CD4-positive, alpha-beta T cell (primary cell): ENCODE results near the gene NRXN2. TPM values are rescaled to one million over a fixed set of nuclear protein-coding genes. Genes with fewer than 3 reads are reported as not detected.

Experiments used
- ATAC-seq: fragments of 200-7000 bp; cut with Tn5 transposase; one replicate; pipeline ENCODE4 v1.10.0; 2022; ENCODE audit warnings: mild to moderate bottlenecking; ENCODE audit not compliant: poor library complexity
- CTCF ChIA-PET: fragments of 350-600 bp; sonication (Branson Sonifier 250); formaldehyde crosslinking; loops from one replicate; lab custom pipeline; 2021; ENCODE audit warnings: antibody characterized with exemption, inconsistent platforms; lab: Charles Lee
- POLR2A ChIA-PET: fragments of 350-600 bp; sonication (Branson Sonifier 250); formaldehyde crosslinking; loops from one replicate; lab custom pipeline; 2021; ENCODE audit warnings: antibody characterized with exemption, inconsistent platforms; lab: Charles Lee
- DNase-seq, 14 experiments: peaks; one replicate each; pipeline ENCODE4 v3.0.0-alpha.2; 2013 to 2020; ENCODE audit warnings: mixed read lengths in 2 of 14
- H3K27ac ChIP-seq, 2 donors: one replicate each; pipeline versions ENCODE4 v1.5.1 to v1.7.0; 2013; ENCODE audit warnings: low read length in 2 of 2, low read depth in 1 of 2, mild to moderate bottlenecking in 1 of 2
- H3K27me3 ChIP-seq, 2 experiments: 1 replicate in 1 of 2; 2 replicates in 1 of 2; pipeline versions ENCODE4 v1.6.1 to v1.7.0; 2013; ENCODE audit warnings: low read length in 2 of 2, control low read depth in 1 of 2, mild to moderate bottlenecking in 1 of 2, moderate library complexity in 1 of 2; ENCODE audit not compliant: insufficient read depth in 2 of 2, control insufficient read depth in 1 of 2
- H3K36me3 ChIP-seq: one replicate; pipeline ENCODE4 v1.6.1; 2013; ENCODE audit warnings: low read length, control low read depth; ENCODE audit not compliant: insufficient read depth
- H3K4me1 ChIP-seq: one replicate; pipeline ENCODE4 v1.6.1; 2013; ENCODE audit warnings: low read length, control low read depth; ENCODE audit not compliant: insufficient read depth
- H3K4me3 ChIP-seq: one replicate; pipeline ENCODE4 v1.5.1; 2013; ENCODE audit warnings: mild to moderate bottlenecking, low read length, moderate library complexity
- H3K9me3 ChIP-seq, 2 experiments: 1 replicate in 1 of 2; 2 replicates in 1 of 2; pipeline versions ENCODE4 v1.6.1 to v1.7.0; 2013; ENCODE audit warnings: low read length in 2 of 2, mild to moderate bottlenecking in 2 of 2, control low read depth in 1 of 2, moderate library complexity in 1 of 2; ENCODE audit not compliant: control insufficient read depth in 1 of 2, insufficient read depth in 1 of 2
- H3K27ac Mint-ChIP-seq: one replicate; pipeline ENCODE4 v1.8.0; 2020; ENCODE audit warnings: mixed read lengths
- H3K27me3 Mint-ChIP-seq: one replicate; pipeline ENCODE4 v1.8.0; 2021; ENCODE audit warnings: mixed read lengths
- H3K36me3 Mint-ChIP-seq: one replicate; pipeline ENCODE4 v1.8.0; 2021; ENCODE audit warnings: low read depth, mixed read lengths
- H3K4me1 Mint-ChIP-seq: one replicate; pipeline ENCODE4 v1.8.0; 2021; ENCODE audit warnings: low read depth, mixed read lengths
- H3K4me3 Mint-ChIP-seq: one replicate; pipeline ENCODE4 v1.8.0; 2020; ENCODE audit warnings: mild to moderate bottlenecking, mixed read lengths
- H3K9me3 Mint-ChIP-seq: one replicate; pipeline ENCODE4 v1.8.0; 2020; ENCODE audit warnings: mixed read lengths
- intact Hi-C, 2 experiments: fragments of 100-400 bp; cut with DNase I in 1 of 2; cut with micrococcal nuclease in 1 of 2; formaldehyde crosslinking; loops; one replicate each; pipeline versions ENCODE4 v1.15.1 to v1.9.0; 2023 to 2025; cut with DNase I, micrococcal nuclease
- total RNA-seq, 174 experiments: library from RNA in 2 of 174; stranded (reverse) in 2 of 174; gene quantifications; one replicate each; pipeline ENCODE4 v1.2.3 and lab custom pipeline; 2021 to 2026
- TF ChIP-seq, protein P1 (sequence below): fragments of 200-600 bp; IDR thresholded peaks from one replicate; pipeline ENCODE4 v1.8.0; 2022; ENCODE audit warnings: antibody characterized with exemption, mild to moderate bottlenecking

The NRXN2 gene
- total RNA-seq, 2 experiments from 2014 or later, result 0.05 to 0.31 TPM

DNA sequence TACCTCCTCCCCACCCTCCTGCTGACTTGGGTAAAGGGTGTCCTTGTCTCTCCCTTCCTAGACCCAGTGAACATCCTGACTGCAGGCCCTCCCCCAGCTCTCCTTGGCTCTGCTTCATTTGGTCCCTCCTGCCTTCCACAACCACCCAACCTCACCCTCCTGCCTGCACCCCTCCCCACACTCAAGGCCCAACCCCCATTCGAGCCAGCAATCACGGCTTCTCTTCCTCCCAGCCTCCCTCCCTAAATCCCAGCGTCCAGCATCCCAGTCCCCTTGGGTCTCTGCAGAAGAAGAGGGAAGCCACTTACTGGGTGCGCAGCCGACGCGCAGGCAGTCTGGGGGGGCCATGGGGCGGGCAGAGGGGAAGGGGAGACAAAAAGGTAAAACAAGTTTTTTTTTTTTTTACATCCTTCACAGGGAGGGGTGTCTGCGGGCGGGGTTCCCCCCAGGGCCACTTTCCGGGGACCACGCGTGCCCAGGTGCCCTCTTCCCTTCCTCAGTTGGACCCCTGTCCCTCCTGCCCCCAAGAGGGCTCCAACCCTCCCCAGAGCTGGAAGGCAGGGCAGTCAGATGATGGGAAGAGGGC is 69.5 kb downstream of the NRXN2 start:
- no peaks in the 10 kb centered on the region for H3K27me3 ChIP-seq
- Mint-ChIP-seq H3K36me3 (no peaks in the 10 kb centered on the region), H3K4me1 (no peaks in the 10 kb centered on the region), H3K9me3 (no peaks in the 10 kb centered on the region), H3K27me3 (peaks cover 9% of the 10 kb centered on the region), H3K27ac (no peak overlapping the region), H3K4me3 (no peak overlapping the region)
- DNase-seq, result no peak
- intact Hi-C loops, result loop anchor here (1.0 to 10.0 kb wide), 6 partner anchors 100 to 451 kb away; partner anchors contain the start of genes PLCB3 (in 1 of the 2) and TRMT112 (in 1 of the 2)
- ChIA-PET CTCF (interaction anchor here (0.7 to 1.0 kb wide), 3 partner anchors 12 to 336 kb away, joined by 3 to 5 read pairs (median 4); partner anchors contain the start of gene TRMT112), POLR2A (no interaction called here)
- H3K4me1 ChIP-seq, result peaks cover 14% of the 10 kb centered on the region
- TF ChIP-seq, protein P1, sequence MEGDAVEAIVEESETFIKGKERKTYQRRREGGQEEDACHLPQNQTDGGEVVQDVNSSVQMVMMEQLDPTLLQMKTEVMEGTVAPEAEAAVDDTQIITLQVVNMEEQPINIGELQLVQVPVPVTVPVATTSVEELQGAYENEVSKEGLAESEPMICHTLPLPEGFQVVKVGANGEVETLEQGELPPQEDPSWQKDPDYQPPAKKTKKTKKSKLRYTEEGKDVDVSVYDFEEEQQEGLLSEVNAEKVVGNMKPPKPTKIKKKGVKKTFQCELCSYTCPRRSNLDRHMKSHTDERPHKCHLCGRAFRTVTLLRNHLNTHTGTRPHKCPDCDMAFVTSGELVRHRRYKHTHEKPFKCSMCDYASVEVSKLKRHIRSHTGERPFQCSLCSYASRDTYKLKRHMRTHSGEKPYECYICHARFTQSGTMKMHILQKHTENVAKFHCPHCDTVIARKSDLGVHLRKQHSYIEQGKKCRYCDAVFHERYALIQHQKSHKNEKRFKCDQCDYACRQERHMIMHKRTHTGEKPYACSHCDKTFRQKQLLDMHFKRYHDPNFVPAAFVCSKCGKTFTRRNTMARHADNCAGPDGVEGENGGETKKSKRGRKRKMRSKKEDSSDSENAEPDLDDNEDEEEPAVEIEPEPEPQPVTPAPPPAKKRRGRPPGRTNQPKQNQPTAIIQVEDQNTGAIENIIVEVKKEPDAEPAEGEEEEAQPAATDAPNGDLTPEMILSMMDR, result no peak
- H3K4me3 ChIP-seq, result no peak overlapping the region
- H3K36me3 ChIP-seq, result no peaks in the 10 kb centered on the region
- ATAC-seq, result no peak
- H3K9me3 ChIP-seq, result no peaks in the 10 kb centered on the region
- H3K27ac ChIP-seq, result no peak overlapping the region

DNA sequence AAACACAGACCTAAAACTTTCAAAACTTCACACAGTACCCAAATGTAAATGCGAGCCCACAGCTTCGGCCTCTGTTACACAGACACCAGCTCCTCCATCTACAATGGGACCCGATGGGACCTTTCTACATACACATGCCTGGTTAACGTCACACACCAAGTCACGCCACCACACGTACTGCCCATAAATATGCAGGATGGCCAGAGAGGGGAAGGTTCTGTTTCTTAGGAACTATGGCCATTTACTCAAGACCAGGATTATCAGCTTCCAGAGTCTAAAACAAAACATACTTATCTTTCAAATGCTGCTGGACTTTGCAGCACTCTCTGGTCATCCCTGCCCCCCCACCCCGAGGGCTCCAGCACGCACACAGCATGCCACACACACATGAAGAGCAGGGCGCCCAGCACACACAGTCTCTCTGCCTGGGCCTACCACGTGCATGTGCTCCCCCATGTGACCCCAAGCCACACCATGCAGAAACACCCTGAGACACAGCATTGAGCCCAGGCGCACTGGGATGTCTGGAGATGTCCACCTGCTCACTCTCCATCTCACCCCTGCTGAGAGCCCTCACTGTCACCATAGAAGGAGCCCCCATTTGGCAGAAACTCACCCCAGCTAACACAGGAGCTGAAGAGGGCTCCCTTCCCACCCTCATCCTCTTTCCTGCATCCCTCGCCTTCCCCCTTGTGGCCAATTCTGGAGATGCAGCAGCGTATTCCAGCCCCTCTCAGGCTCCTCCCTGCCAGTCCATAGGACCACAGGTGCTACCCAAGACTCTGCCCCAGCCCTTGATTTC is 70.2 kb downstream of the NRXN2 start:
- DNase-seq (peak; percentile 51 to 80 (median 68)), ATAC-seq (peak; percentile 87)
- H3K27me3 ChIP-seq, result peaks cover 0 to 4% of the 10 kb centered on the region in 2 experiments
- H3K9me3 Mint-ChIP-seq, result no peaks in the 10 kb centered on the region
- no peak overlapping the region for H3K4me3 ChIP-seq
- H3K4me3 Mint-ChIP-seq, result no peak overlapping the region
- H3K27ac ChIP-seq, result no peak overlapping the region
- TF ChIP-seq, protein P1, result peak; percentile 70
- H3K36me3 ChIP-seq, result no peaks in the 10 kb centered on the region
- H3K27ac Mint-ChIP-seq, result no peak overlapping the region
- no peaks in the 10 kb centered on the region for H3K9me3 ChIP-seq
- CTCF ChIA-PET, result interaction anchor here (0.6 to 1.0 kb wide), 4 partner anchors 13 to 336 kb away, joined by 3 to 5 read pairs (median 4); partner anchors contain the start of gene TRMT112
- no peaks in the 10 kb centered on the region for H3K36me3 Mint-ChIP-seq
- peaks cover 13% of the 10 kb centered on the region for H3K27me3 Mint-ChIP-seq
- POLR2A ChIA-PET, result no interaction called here
- peaks cover 14% of the 10 kb centered on the region for H3K4me1 ChIP-seq
- no peaks in the 10 kb centered on the region for H3K4me1 Mint-ChIP-seq
- intact Hi-C loops, result loop anchor here (1.0 to 10.0 kb wide), 6 partner anchors 99 to 450 kb away; partner anchors contain the start of genes PLCB3 (in 1 of the 2) and TRMT112 (in 1 of the 2)

DNA sequence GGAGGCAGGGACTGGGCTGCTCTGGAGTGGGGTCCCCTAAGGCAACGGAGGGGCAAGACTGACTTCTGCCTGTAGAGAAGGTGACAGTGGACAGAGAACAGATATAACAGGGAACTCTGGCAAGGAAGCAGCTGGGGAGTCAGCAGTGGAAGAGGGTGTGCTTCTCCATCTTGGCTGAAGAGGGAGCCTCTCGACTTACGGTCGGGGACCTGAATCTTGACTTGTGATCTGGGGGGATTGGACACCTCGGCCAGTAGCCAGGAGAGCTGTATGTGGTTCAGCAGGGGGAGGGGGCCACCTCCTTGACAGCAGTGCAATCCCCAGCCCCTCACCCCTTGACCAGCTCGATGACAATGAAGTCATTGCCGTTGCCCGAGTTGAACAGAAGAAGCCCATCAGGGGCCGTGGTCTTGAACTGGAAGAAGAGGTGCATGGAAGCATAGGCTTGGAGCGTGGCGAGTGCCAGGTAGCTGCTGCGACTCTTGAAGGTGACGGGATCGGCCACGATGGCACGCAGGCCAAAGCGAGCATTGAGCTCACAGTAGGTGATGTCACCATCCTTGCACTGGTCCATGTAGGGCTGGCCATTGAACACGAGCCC is 72.0 kb downstream of the NRXN2 start:
- Histone ChIP-seq H3K4me1 (peaks cover 4% of the 10 kb centered on the region), H3K9me3 (no peaks in the 10 kb centered on the region), H3K27me3 (peaks cover 8 to 12% of the 10 kb centered on the region in 2 experiments), H3K36me3 (no peaks in the 10 kb centered on the region), H3K4me3 (no peak overlapping the region), H3K27ac (no peak overlapping the region)
- ChIA-PET CTCF (no interaction called here), POLR2A (no interaction called here)
- H3K27me3 Mint-ChIP-seq, result peaks cover 25% of the 10 kb centered on the region
- no peak overlapping the region for H3K27ac Mint-ChIP-seq
- ATAC-seq, result no peak
- no peak for DNase-seq
- intact Hi-C loops, result loop anchor here (5.0 to 10.0 kb wide), 4 partner anchors 99 to 449 kb away; partner anchors contain the start of gene PLCB3 (in 1 of the 2)
- no peak overlapping the region for H3K4me3 Mint-ChIP-seq
- no peaks in the 10 kb centered on the region for H3K36me3 Mint-ChIP-seq
- no peaks in the 10 kb centered on the region for H3K4me1 Mint-ChIP-seq
- H3K9me3 Mint-ChIP-seq, result no peaks in the 10 kb centered on the region
- TF ChIP-seq, protein P1, result no peak
